Measurements from ENCODE around the gene ZG16.

ZG16 gene

GRCh38 chr16:29830774-29831173 is 52.7 kb downstream of the ZG16 start:
- Histone ChIP-seq H4K20me1 (ENCODE audit: insufficient read depth, low read length) (no peaks in the 10 kb centered on the region), H3K9ac (ENCODE audit: low read length) (no peak overlapping the region), H3K4me1 (ENCODE audit: low read length) (no peaks in the 10 kb centered on the region), H3K27ac (ENCODE audit: low read length) (no peak overlapping the region), H3K36me3 (replicated peaks; ENCODE audit: low read depth, low read length) (no peaks in the 10 kb centered on the region), H3K4me3 (ENCODE audit: low read length) (no peak overlapping the region), H3K27me3 (ENCODE audit: low read depth, low read length) (0 out of 2 replicates have a peak, but pooled peaks cover 2% of the 10 kb centered on the region), H2AFZ (ENCODE audit: low read depth, low read length) (no peak overlapping the region), H3K79me2 (ENCODE audit: low read length) (no peaks in the 10 kb centered on the region), H3K4me2 (ENCODE audit: low read length) (no peak overlapping the region), H3K9me3 (ENCODE audit: insufficient read depth, low read length) (no peaks in the 10 kb centered on the region)
- TF ChIP-seq CTCF (IDR thresholded peaks at IDR 0.05; ENCODE audit: low read depth, low read length) (no peak), EZH2phosphoT487 (IDR thresholded peaks at IDR 0.05; ENCODE audit: low read depth) (no peak)

- H3K4me3 ChIP-seq (ENCODE audit: low read length): no peak overlapping the region
- H3K4me2 ChIP-seq (ENCODE audit: low read length): no peak overlapping the region
- H3K27me3 ChIP-seq (ENCODE audit: low read depth, low read length): 0 out of 2 replicates have a peak, but pooled peaks cover 2% of the 10 kb centered on the region
- no peaks in the 10 kb centered on the region for H3K79me2 ChIP-seq (ENCODE audit: low read length)
- no peak for TF ChIP-seq CTCF (IDR thresholded peaks at IDR 0.05; ENCODE audit: low read depth, low read length)
- no peak for TF ChIP-seq EZH2phosphoT487 (IDR thresholded peaks at IDR 0.05; ENCODE audit: low read depth)
- no peaks in the 10 kb centered on the region for H4K20me1 ChIP-seq (ENCODE audit: insufficient read depth, low read length)
- no peaks in the 10 kb centered on the region for H3K4me1 ChIP-seq (ENCODE audit: low read length)
- H2AFZ ChIP-seq (ENCODE audit: low read depth, low read length): no peak overlapping the region
- H3K36me3 ChIP-seq (replicated peaks; ENCODE audit: low read depth, low read length): no peaks in the 10 kb centered on the region
- H3K27ac ChIP-seq (ENCODE audit: low read length): no peak overlapping the region
- H3K9ac ChIP-seq (ENCODE audit: low read length): no peak overlapping the region
- no peaks in the 10 kb centered on the region for H3K9me3 ChIP-seq (ENCODE audit: insufficient read depth, low read length)
Observed at GRCh38 chr16:29831490-29831889, 53.4 kb downstream of the ZG16 start.
